ENCODE results near the gene RELL1. TPM values are rescaled to one million over a fixed set of nuclear protein-coding genes. Genes with fewer than 3 reads are reported as not detected.

Gene RELL1
- total RNA-seq, 2 experiments from 2014 or later: 53.5 to 62.3 TPM

- CTCF ChIA-PET (ENCODE audit: unreplicated experiment): no interaction called here
- BruUV-seq (replicated peaks): no TSS peak
- intact Hi-C loops (cut with micrococcal nuclease; ENCODE audit: unreplicated experiment): loop anchor here (10.0 kb wide), 1 partner anchor 429 kb away; no protein-coding TSS in a partner anchor
Measured at GRCh38 chr4:37605843-37606565, 80.2 kb downstream of the RELL1 start.

GRCh38 chr4:37604461-37604860, 81.7 kb downstream of the RELL1 start:
- H3K9me2 ChIP-seq (ENCODE audit: insufficient read depth, low read length): no peaks in the 10 kb centered on the region
- H3K4me2 ChIP-seq (ENCODE audit: low read length): no peak overlapping the region
- no peak overlapping the region for H3K4me3 ChIP-seq (ENCODE audit: low read depth, low read length, poor library complexity, severe bottlenecking)
- no peaks in the 10 kb centered on the region for H3K79me2 ChIP-seq (ENCODE audit: insufficient read depth, low read depth, low read length)
- no peak overlapping the region for H3K27ac ChIP-seq (ENCODE audit: low read depth, low read length, poor library complexity, severe bottlenecking)
- H3K36me3 ChIP-seq (ENCODE audit: insufficient read depth, low read length): peaks cover 8% of the 10 kb centered on the region
- POLR2A ChIA-PET: interaction anchor here (1.2 kb wide), 1 partner anchor 363 kb away, joined by 4 read pairs; no protein-coding TSS in a partner anchor
- no peaks in the 10 kb centered on the region for H4K20me1 ChIP-seq (ENCODE audit: insufficient read depth, low read length)
- intact Hi-C loops (cut with micrococcal nuclease; ENCODE audit: unreplicated experiment): loop anchor here (10.0 kb wide), 1 partner anchor 430 kb away; no protein-coding TSS in a partner anchor
- BruUV-seq (replicated peaks): no TSS peak
- no peak for DNase-seq (ENCODE audit: low spot score)
- H3K4me1 ChIP-seq (ENCODE audit: insufficient read depth, low read length, poor library complexity, severe bottlenecking): no peaks in the 10 kb centered on the region
- H3K9me3 ChIP-seq (ENCODE audit: low read length): no peaks in the 10 kb centered on the region
- CTCF ChIA-PET (ENCODE audit: unreplicated experiment): interaction anchor here (1.8 kb wide), 1 partner anchor 197 kb away, joined by 5 read pairs; no protein-coding TSS in a partner anchor
- TF ChIP-seq CTCF (conservative IDR thresholded peaks at IDR 0.05; ENCODE audit: low read length) (no peak), EZH2phosphoT487 (IDR thresholded peaks at IDR 0.05; ENCODE audit: borderline replicate concordance, low read depth, low read length) (no peak)
- no peak overlapping the region for H2AFZ ChIP-seq (ENCODE audit: low read length)

More at GRCh38 chr4:37605843-37606565, 80.2 kb downstream of the RELL1 start:
- no peak for DNase-seq (ENCODE audit: low spot score)
- Histone ChIP-seq H3K79me2 (ENCODE audit: insufficient read depth, low read depth, low read length) (no peaks in the 10 kb centered on the region), H3K27ac (ENCODE audit: low read depth, low read length, poor library complexity, severe bottlenecking) (no peak overlapping the region), H4K20me1 (ENCODE audit: insufficient read depth, low read length) (no peaks in the 10 kb centered on the region), H3K4me3 (ENCODE audit: low read depth, low read length, poor library complexity, severe bottlenecking) (no peak overlapping the region), H3K36me3 (ENCODE audit: insufficient read depth, low read length) (peaks cover 19% of the 10 kb centered on the region), H3K9me3 (ENCODE audit: low read length) (no peaks in the 10 kb centered on the region), H3K9me2 (ENCODE audit: insufficient read depth, low read length) (no peaks in the 10 kb centered on the region), H3K4me1 (ENCODE audit: insufficient read depth, low read length, poor library complexity, severe bottlenecking) (no peaks in the 10 kb centered on the region), H3K4me2 (ENCODE audit: low read length) (no peak overlapping the region), H2AFZ (ENCODE audit: low read length) (no peak overlapping the region)
- POLR2A ChIA-PET: no interaction called here
- TF ChIP-seq EZH2phosphoT487 (IDR thresholded peaks at IDR 0.05; ENCODE audit: borderline replicate concordance, low read depth, low read length): no peak
- TF ChIP-seq CTCF (conservative IDR thresholded peaks at IDR 0.05; ENCODE audit: low read length): no peak

GRCh38 chr4:37603711-37604110, 82.5 kb downstream of the RELL1 start:
- no TSS peak for BruUV-seq (replicated peaks)
- DNase-seq (ENCODE audit: low spot score): no peak
- no peak for TF ChIP-seq CTCF (conservative IDR thresholded peaks at IDR 0.05; ENCODE audit: low read length)
- no peak for TF ChIP-seq EZH2phosphoT487 (IDR thresholded peaks at IDR 0.05; ENCODE audit: borderline replicate concordance, low read depth, low read length)
- H4K20me1 ChIP-seq (ENCODE audit: insufficient read depth, low read length): no peaks in the 10 kb centered on the region
- peaks cover under 1% of the 10 kb centered on the region; the same call in 1 of the 2 replicates for H3K36me3 ChIP-seq (ENCODE audit: insufficient read depth, low read length)
- H3K79me2 ChIP-seq (ENCODE audit: insufficient read depth, low read depth, low read length): no peaks in the 10 kb centered on the region
- no peak overlapping the region for H3K4me2 ChIP-seq (ENCODE audit: low read length)
- H3K4me3 ChIP-seq (ENCODE audit: low read depth, low read length, poor library complexity, severe bottlenecking): no peak overlapping the region
- H3K27ac ChIP-seq (ENCODE audit: low read depth, low read length, poor library complexity, severe bottlenecking): no peak overlapping the region
- ChIA-PET POLR2A (interaction anchor here (0.7 to 1.2 kb wide), 2 partner anchors 8 to 364 kb away, joined by 3 to 4 read pairs; no protein-coding TSS in a partner anchor), CTCF (ENCODE audit: unreplicated experiment) (interaction anchor here (1.8 kb wide), 1 partner anchor 198 kb away, joined by 5 read pairs; no protein-coding TSS in a partner anchor)
- intact Hi-C loops (cut with micrococcal nuclease; ENCODE audit: unreplicated experiment): loop anchor here (1.0 to 10.0 kb wide), 4 partner anchors 83 to 431 kb away; partner anchors contain the start of gene RELL1
- no peaks in the 10 kb centered on the region for H3K4me1 ChIP-seq (ENCODE audit: insufficient read depth, low read length, poor library complexity, severe bottlenecking)
- H2AFZ ChIP-seq (ENCODE audit: low read length): no peak overlapping the region
- H3K9me3 ChIP-seq (ENCODE audit: low read length): no peaks in the 10 kb centered on the region
- H3K9me2 ChIP-seq (ENCODE audit: insufficient read depth, low read length): no peaks in the 10 kb centered on the region
